OCI-LY7 (cell line): ENCODE data around the gene CXCL12. TPM values are rescaled to one million over a fixed set of nuclear protein-coding genes. Genes with fewer than 3 reads are reported as not detected.

Experiments
- BruUV-seq: library from RNA; stranded (reverse); fragments of 400-500 nt; replicated peaks from 2 replicates; lab custom pipeline; 2021; lab: Mats Ljungman, UMichigan
- CTCF ChIA-PET: fragments of 300-600 bp; sonication (Branson Sonifier 250); formaldehyde crosslinking; loops from one replicate; lab custom pipeline; 2022; ENCODE audit warnings: antibody characterized with exemption; ENCODE audit not compliant: unreplicated experiment; lab: Charles Lee
- POLR2A ChIA-PET: fragments of 300-600 bp; sonication (Branson Sonifier 250); formaldehyde crosslinking; loops from one replicate; lab custom pipeline; 2022; ENCODE audit warnings: antibody characterized with exemption; lab: Charles Lee
- DNase-seq: peaks from one replicate; pipeline ENCODE4 v3.0.0-alpha.2; 2015; ENCODE audit warnings: low spot score
- H2AFZ ChIP-seq: fragments of 200-600 bp; sonication (generic), shearing (Covaris generic); 2 replicates; pipeline ENCODE4 v1.6.1; 2014; ENCODE audit warnings: mild to moderate bottlenecking, antibody characterized with exemption, low read length, moderate library complexity
- H3K27ac ChIP-seq: fragments of 200-600 bp; sonication (generic); 2 replicates; pipeline ENCODE4 v1.5.1; 2014; ENCODE audit warnings: mixed run types, low read depth, mild to moderate bottlenecking, moderate library complexity, low read length, inconsistent platforms; ENCODE audit not compliant: poor library complexity, severe bottlenecking
- H3K36me3 ChIP-seq: fragments of 200-600 bp; sonication (generic); 2 replicates; pipeline ENCODE4 v1.6.1; 2014; ENCODE audit warnings: mild to moderate bottlenecking, antibody characterized with exemption, low read length, moderate library complexity, mixed read lengths; ENCODE audit not compliant: insufficient read depth
- H3K4me1 ChIP-seq: fragments of 200-600 bp; sonication (generic); 2 replicates; pipeline ENCODE4 v1.5.1; 2014; ENCODE audit warnings: mild to moderate bottlenecking, low read length; ENCODE audit not compliant: insufficient read depth, poor library complexity, severe bottlenecking
- H3K4me2 ChIP-seq: fragments of 200-600 bp; sonication (generic); 2 replicates; pipeline ENCODE4 v1.6.1; 2014; ENCODE audit warnings: mild to moderate bottlenecking, low read length
- H3K4me3 ChIP-seq: fragments of 200-600 bp; sonication (generic); 2 replicates; pipeline ENCODE4 v1.5.1; 2014; ENCODE audit warnings: mild to moderate bottlenecking, low read depth, low read length; ENCODE audit not compliant: poor library complexity, severe bottlenecking
- H3K79me2 ChIP-seq: fragments of 200-600 bp; sonication (generic); 2 replicates; pipeline ENCODE4 v1.6.1; 2016; ENCODE audit warnings: low read depth, mild to moderate bottlenecking, low read length, moderate library complexity, mixed read lengths; ENCODE audit not compliant: insufficient read depth
- H3K9me2 ChIP-seq: fragments of 200-600 bp; sonication (generic); 2 replicates; pipeline ENCODE4 v1.6.1; 2016; ENCODE audit warnings: mild to moderate bottlenecking, low read length, mixed read lengths; ENCODE audit not compliant: insufficient read depth
- H3K9me3 ChIP-seq: fragments of 200-600 bp; sonication (generic); 2 replicates; pipeline ENCODE4 v1.6.1; 2014; ENCODE audit warnings: mild to moderate bottlenecking, mixed run types, low read length, mixed read lengths
- H4K20me1 ChIP-seq: fragments of 200-600 bp; sonication (generic); 2 replicates; pipeline ENCODE4 v1.6.1; 2014; ENCODE audit warnings: mild to moderate bottlenecking, antibody characterized with exemption, low read length, moderate library complexity, mixed read lengths; ENCODE audit not compliant: insufficient read depth
- EZH2phosphoT487 ChIP-seq: fragments of 200-600 bp; sonication (generic); IDR thresholded peaks from 2 replicates; pipeline ENCODE4 v1.6.1; 2018; ENCODE audit warnings: low read depth, borderline replicate concordance, mild to moderate bottlenecking, mixed run types, antibody characterized with exemption, low read length, moderate library complexity, mixed read lengths
- intact Hi-C: fragments of 100-400 bp; cut with micrococcal nuclease; formaldehyde crosslinking; loops from one replicate; pipeline ENCODE4 v1.10.0; 2022; ENCODE audit not compliant: unreplicated experiment
- total RNA-seq, 2 experiments: library from RNA; depleted of rRNA in 1 of 2; stranded (reverse); fragments of >200 nt in 1 of 2; shearing (Covaris generic) in 1 of 2; gene quantifications; 2 replicates each; pipeline ENCODE4 v1.2.3, GENCODE V29; 2014 to 2022
- TF ChIP-seq, protein P1 (sequence below): fragments of 200-600 bp; sonication (generic); conservative IDR thresholded peaks from 2 replicates; pipeline ENCODE4 v1.5.1; 2014; ENCODE audit warnings: mild to moderate bottlenecking, antibody characterized with exemption, low read length, moderate library complexity, mixed read lengths

Gene CXCL12
- total RNA-seq, 2 experiments from 2014 or later, result not detected

- BruUV-seq, result no TSS peak
- DNase-seq, result no peak
- Histone ChIP-seq H3K79me2 (no peaks in the 10 kb centered on the region), H4K20me1 (no peaks in the 10 kb centered on the region), H3K4me2 (no peak overlapping the region), H3K4me1 (no peaks in the 10 kb centered on the region), H3K27ac (no peak overlapping the region), H3K9me3 (no peaks in the 10 kb centered on the region), H3K9me2 (no peaks in the 10 kb centered on the region), H3K4me3 (no peak overlapping the region), H2AFZ (no peak overlapping the region), H3K36me3 (no peaks in the 10 kb centered on the region)
- TF ChIP-seq, protein P1, sequence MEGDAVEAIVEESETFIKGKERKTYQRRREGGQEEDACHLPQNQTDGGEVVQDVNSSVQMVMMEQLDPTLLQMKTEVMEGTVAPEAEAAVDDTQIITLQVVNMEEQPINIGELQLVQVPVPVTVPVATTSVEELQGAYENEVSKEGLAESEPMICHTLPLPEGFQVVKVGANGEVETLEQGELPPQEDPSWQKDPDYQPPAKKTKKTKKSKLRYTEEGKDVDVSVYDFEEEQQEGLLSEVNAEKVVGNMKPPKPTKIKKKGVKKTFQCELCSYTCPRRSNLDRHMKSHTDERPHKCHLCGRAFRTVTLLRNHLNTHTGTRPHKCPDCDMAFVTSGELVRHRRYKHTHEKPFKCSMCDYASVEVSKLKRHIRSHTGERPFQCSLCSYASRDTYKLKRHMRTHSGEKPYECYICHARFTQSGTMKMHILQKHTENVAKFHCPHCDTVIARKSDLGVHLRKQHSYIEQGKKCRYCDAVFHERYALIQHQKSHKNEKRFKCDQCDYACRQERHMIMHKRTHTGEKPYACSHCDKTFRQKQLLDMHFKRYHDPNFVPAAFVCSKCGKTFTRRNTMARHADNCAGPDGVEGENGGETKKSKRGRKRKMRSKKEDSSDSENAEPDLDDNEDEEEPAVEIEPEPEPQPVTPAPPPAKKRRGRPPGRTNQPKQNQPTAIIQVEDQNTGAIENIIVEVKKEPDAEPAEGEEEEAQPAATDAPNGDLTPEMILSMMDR, result no peak
- TF ChIP-seq EZH2phosphoT487, result no peak
- POLR2A ChIA-PET, result interaction anchor here (0.6 kb wide), 1 partner anchor 66 kb away, joined by 6 read pairs; no protein-coding TSS in a partner anchor
- intact Hi-C loops, result no loop called here
- CTCF ChIA-PET, result no interaction called here
Observed at GRCh38 chr10:44352316-44353127, 32.4 kb downstream of the CXCL12 start.

- H3K4me2 ChIP-seq, result no peak overlapping the region
- no peak overlapping the region for H2AFZ ChIP-seq
- H3K4me3 ChIP-seq, result no peak overlapping the region
- H3K36me3 ChIP-seq, result no peaks in the 10 kb centered on the region
- TF ChIP-seq EZH2phosphoT487, result no peak
- ChIA-PET POLR2A (interaction anchor here (0.7 kb wide), 1 partner anchor 56 kb away, joined by 4 read pairs; no protein-coding TSS in a partner anchor), CTCF (interaction anchor here (0.9 kb wide), 1 partner anchor 11 kb away, joined by 3 read pairs; no protein-coding TSS in a partner anchor)
- no peak overlapping the region for H3K27ac ChIP-seq
- no peaks in the 10 kb centered on the region for H3K79me2 ChIP-seq
- no peaks in the 10 kb centered on the region for H3K9me2 ChIP-seq
- H3K4me1 ChIP-seq, result no peaks in the 10 kb centered on the region
- intact Hi-C loops, result no loop called here
- no TSS peak for BruUV-seq
- no peaks in the 10 kb centered on the region for H4K20me1 ChIP-seq
- DNase-seq, result no peak
- no peaks in the 10 kb centered on the region for H3K9me3 ChIP-seq
Observed at GRCh38 chr10:44348496-44348895, 36.4 kb downstream of the CXCL12 start.

- no peak for DNase-seq
- no peak overlapping the region for H2AFZ ChIP-seq
- H3K79me2 ChIP-seq, result no peaks in the 10 kb centered on the region
- no peaks in the 10 kb centered on the region for H3K4me1 ChIP-seq
- no TSS peak for BruUV-seq
- H3K9me3 ChIP-seq, result no peaks in the 10 kb centered on the region
- no peaks in the 10 kb centered on the region for H3K9me2 ChIP-seq
- no peaks in the 10 kb centered on the region for H3K36me3 ChIP-seq
- CTCF ChIA-PET, result interaction anchor here (0.9 kb wide), 1 partner anchor 11 kb away, joined by 3 read pairs; no protein-coding TSS in a partner anchor
- POLR2A ChIA-PET, result interaction anchor here (0.7 kb wide), 1 partner anchor 57 kb away, joined by 4 read pairs; no protein-coding TSS in a partner anchor
- no peak overlapping the region for H3K4me3 ChIP-seq
- TF ChIP-seq, protein P1, result no peak
- TF ChIP-seq EZH2phosphoT487, result no peak
- no peak overlapping the region for H3K4me2 ChIP-seq
- intact Hi-C loops, result no loop called here
- H3K27ac ChIP-seq, result no peak overlapping the region
- no peaks in the 10 kb centered on the region for H4K20me1 ChIP-seq
Observed at GRCh38 chr10:44347609-44348400, 37.1 kb downstream of the CXCL12 start.
